T47D (cell line): ENCODE measurements around the gene TMEM30A.

Experiments
- DNase-seq, 2 experiments: peaks; one replicate each; pipeline versions ENCODE4 v3.0.0 to v3.0.0-alpha.2; 2011 to 2012; ENCODE audit warnings: low read depth in 1 of 2, low spot score in 1 of 2
- JUND ChIP-seq: IDR thresholded peaks from 2 replicates; pipeline ENCODE4 v1.6.1; 2012; ENCODE audit warnings: low read depth
- in situ Hi-C: cut with HindIII; loops from 2 replicates; pipeline ENCODE4 v1.10.0; 2016; ENCODE audit warnings: low sequenced_read_pairs, low pct_unique_long_range_greater_than_20kb

Gene TMEM30A

DNA sequence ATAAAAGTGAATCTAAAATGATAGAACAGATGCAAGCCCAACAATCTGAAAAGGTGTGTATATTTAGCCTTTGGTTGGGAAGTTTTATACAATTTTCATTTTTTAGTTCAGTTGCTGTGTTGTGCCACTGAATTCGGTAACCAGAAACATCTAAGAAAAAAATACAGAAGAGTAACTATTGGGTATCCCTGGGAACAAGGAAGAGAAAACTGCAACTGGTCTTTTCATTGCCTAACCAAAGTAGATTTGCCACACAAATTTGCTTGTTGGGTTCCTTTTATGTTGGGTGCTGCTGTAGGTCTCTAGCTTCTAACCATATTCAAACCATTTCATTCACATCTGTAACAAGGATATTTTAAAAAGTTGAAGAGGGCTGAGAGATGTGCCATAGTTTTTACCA lies 2.8 kb upstream of the TMEM30A start:
- in situ Hi-C loops = no loop called here
- DNase-seq = no peak
- TF ChIP-seq JUND = no peak

DNA sequence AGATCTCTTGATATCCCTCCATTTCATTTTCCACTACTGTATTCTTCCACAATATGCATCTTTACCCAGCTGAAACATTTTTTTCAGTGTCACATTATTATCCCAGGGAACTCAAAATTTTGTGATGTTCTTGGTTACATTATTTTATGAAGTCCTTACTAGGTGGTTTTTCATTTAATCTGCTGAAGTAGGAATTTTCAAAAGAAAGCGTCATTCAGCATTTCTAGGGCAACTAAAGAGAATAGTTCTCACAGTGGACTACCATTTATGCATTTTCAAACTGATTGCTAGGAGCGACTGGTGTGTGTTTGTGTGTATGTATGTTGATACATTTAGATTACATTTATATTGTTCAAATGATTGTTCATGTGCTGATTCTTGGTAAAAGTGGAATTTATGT lies 2.4 kb upstream of the TMEM30A start:
- DNase-seq = no peak
- in situ Hi-C loops = no loop called here
- TF ChIP-seq JUND = no peak

DNA sequence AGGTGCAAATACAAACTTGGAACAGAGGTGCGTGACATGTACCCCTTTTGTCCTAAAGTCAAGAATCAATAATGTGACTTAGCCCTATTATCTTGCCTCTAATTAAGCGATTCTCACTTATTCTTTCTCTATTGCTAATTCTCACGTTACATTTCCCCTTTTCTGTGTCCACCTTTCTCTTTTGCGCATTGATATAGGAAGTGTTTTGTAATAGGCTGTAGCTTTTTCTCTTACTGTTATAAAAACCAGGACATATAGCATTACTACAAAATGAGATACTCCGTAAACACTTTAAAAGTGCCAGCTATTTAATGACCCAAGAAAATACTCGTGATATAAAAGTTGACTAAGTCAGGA lies 669 bp upstream of the TMEM30A start:
- no peak for DNase-seq
- TF ChIP-seq JUND = no peak
- in situ Hi-C loops = no loop called here

DNA sequence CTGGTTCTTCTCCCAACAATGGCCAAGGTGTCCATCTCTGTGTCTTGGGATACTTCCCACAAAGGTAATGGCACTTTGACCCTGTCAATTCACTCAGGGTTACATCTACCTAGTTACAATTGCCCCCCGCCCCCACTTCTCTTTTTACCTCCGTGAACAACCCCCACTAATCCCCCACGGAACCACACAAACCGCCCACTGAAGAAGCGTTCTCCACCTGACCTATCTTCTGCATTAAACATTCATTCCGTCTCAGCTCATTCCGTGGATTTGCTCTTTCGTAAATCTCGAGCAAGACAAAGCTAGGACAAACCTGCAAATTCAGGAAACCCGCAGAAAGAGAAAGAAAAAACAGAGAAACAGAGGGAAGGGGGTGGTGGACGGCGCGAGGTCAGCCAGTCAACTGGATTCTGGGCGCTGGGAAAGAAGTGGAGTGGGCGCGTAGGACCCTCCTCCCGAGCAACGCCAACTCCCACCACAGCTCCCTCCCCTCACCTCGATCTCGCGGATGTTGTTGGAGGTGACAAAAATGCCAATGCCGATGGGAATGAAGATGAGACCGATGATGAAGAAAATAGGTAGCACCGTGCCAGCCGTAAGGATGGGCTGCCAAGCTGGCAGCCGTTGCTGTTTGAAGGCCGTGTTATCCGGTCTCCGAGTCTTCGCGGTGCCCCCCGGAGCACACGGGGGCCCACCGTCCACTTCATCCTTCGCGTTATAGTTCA lies 523 bp downstream of the TMEM30A start:
- no peak for DNase-seq
- in situ Hi-C loops = no loop called here
- TF ChIP-seq JUND = no peak

DNA sequence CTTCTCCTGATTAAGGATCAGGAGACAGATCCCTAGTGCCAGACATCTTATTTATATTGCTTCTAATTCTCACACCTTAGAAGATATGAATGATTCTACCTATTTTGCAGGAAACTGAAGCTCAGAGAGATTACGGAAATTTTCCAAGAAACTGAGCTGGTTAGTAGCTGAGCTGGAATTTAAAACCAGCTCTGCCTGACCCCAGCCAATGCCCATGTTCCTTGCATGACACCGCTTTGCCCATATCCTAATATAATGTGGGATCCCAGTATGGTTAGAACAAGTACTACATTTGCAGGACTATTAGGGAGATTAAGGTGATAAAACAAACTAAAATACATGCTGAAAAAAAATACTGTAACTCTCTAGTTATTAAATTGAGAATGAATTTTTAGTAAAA lies 1.9 kb downstream of the TMEM30A start:
- no peak for DNase-seq
- in situ Hi-C loops = no loop called here
- no peak for TF ChIP-seq JUND

DNA sequence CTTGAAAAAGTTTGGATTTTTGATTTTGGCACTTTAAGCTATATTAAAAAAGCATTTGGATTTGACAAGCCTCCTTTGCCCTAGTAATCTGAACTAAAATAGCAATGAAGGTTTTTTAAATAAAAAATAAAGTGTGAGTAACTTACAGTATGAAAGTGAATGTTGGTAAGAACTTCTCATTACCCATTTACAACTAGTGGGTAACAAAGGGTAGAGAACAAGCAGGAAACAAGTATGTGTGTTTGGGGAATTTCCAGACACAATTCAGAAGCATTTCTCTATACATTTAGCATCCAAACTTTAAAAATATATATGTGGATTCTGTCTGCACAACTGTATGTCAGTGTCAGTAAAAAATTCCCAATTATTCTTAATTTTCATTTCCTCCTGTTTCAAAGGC lies 2.9 kb downstream of the TMEM30A start:
- TF ChIP-seq JUND = no peak
- in situ Hi-C loops = no loop called here
- no peak for DNase-seq

GRCh38 chr6:75280131-75280855 lies 4.3 kb downstream of the TMEM30A start:
- peak in 1 of 2 experiments; percentile 25 for DNase-seq
- TF ChIP-seq JUND = no peak
- in situ Hi-C loops = no loop called here

DNA sequence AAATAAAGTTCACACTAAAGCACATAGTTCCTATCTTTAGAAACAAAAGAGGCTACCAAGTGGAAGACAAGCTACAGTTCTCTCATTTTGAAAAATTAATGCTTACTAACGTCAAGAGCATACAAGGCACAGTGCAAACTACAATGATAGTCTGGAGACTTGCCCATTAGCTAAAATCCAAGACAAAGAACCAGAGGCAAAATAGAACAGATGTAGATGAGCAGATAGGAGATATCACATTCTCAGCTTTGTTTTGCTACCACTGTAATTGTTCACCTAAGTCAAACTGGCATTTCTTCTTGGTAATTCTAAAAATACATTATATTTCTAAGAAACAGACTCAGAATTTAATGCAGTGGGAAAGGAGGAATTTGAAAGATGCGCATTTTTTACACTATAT lies 5.2 kb downstream of the TMEM30A start:
- in situ Hi-C loops = no loop called here
- no peak for TF ChIP-seq JUND
- DNase-seq = no peak

DNA sequence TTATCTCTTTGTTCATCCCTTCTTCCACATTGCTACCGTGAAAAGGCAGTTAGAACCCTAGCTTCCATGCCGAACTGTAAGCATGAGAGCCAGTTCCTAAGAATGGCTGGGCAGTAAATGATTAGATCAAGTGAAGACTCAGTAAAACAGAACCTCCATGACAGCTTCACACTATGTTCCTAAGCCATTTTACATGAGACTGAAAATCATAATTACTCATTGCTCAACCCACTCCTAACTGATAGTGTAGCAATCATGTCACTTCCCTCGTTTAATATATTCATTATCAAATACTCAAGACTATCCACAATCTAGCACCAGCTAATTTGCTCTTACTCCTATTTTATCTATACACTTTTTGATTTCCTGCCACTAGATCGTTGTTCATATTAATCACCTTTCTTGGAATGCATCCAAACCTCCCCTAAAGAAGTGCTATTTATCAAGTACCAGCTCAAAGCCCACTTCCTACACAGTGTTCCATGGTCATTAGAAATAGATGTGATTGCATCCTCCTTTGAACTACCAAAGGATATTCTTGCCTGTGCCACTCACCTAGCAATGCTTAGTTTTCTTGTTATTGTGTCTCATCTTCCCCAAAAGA lies 6.0 kb downstream of the TMEM30A start:
- TF ChIP-seq JUND = no peak
- in situ Hi-C loops = no loop called here
- no peak for DNase-seq

DNA sequence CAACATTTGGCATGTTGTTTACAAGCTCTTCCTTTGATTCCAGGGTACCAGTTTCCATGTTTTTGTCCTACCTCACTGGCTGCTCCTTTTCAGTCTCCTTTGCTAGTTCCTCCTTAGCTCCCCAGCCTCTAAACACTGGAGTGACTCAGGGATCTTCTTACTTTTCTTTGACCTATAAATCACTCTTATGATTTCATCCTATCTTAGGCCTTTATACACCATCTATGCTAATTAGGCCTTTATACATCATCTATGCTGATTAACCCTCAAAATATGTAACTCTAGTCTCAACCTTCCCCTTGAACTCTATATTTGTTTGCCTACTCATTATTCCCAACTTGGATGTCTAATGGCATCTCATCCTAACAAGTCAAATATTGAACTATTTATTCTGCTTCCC lies 9.5 kb downstream of the TMEM30A start:
- TF ChIP-seq JUND = no peak
- DNase-seq = no peak
- in situ Hi-C loops = no loop called here

DNA sequence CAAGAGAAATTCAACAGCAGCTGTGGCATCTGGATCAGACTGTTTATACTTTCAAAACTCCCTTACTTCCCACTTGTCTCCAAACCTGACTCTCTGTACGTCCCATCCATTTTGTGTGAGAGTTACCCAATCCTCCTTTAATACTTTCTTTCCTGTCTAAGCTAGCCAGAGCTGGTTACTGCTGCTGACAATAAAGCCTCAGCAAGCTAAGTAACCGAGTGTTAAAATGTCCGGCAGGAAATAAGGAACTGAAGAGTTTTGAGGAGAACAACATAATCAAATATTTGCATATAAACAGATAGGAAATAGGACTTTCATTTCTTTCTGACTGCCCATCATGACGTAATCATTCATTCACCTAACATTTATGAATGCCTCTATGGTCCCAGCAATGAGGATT lies 11.6 kb downstream of the TMEM30A start:
- in situ Hi-C loops = no loop called here
- DNase-seq = no peak
- TF ChIP-seq JUND = no peak

DNA sequence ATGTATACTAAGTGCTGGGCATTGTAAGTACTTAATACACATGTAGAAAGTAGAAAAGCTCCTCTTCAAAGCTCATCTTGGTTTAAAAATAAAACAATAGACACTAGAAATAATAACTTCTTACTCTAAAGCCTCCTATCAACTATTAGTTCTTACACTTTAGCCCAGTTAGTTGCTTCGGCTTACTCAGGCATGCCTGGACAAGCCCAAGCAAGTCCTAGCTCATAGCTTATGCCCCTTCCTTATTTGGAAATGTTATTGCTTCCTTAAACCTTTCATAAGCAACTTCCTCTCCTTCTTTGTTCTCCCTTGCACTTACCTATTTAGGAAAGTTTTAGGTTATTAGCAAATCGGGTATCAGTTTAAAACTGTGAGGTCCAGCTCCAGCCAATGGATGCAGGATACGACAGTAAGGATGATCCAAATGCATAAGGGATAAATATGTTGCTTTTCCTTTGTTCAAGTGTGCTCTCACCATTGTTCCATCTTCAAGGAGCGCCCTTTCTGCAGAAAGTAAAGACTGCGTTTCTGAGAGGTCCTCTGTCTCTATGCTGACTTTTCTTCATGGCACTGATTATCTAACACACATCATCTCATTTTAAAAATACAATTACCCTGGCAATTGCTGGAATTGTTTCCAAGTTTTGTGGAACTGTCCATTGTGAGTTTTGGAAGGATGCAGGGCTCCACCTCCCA lies 12.3 kb downstream of the TMEM30A start:
- in situ Hi-C loops = no loop called here
- DNase-seq = peak in 1 of 2 experiments; percentile 37
- TF ChIP-seq JUND = no peak

GRCh38 chr6:75268988-75269354 lies 15.6 kb downstream of the TMEM30A start:
- in situ Hi-C loops = no loop called here
- no peak for DNase-seq
- no peak for TF ChIP-seq JUND
